GM10847 (cell line): Measurements from ENCODE around the gene NACC1.

Experiments
- POLR2A ChIP-seq: IDR thresholded peaks from 2 replicates; pipeline ENCODE4 v1.6.1; 2011; ENCODE audit not compliant: insufficient read length; ENCODE audit errors: extremely low read depth

The NACC1 gene

GRCh38 chr19:13082192-13083007, 35.7 kb upstream of the NACC1 start:
- no peak for TF ChIP-seq POLR2A

GRCh38 chr19:13083008-13083404, 35.1 kb upstream of the NACC1 start:
- no peak for TF ChIP-seq POLR2A

GRCh38 chr19:13083627-13084026, 34.4 kb upstream of the NACC1 start:
- TF ChIP-seq POLR2A = no peak

- TF ChIP-seq POLR2A = no peak
Measured at GRCh38 chr19:13085666-13086065, 32.4 kb upstream of the NACC1 start.

- TF ChIP-seq POLR2A = no peak
Measured at GRCh38 chr19:13086341-13086740, 31.7 kb upstream of the NACC1 start.

- no peak for TF ChIP-seq POLR2A
Measured at GRCh38 chr19:13087295-13087694, 30.8 kb upstream of the NACC1 start.

- no peak for TF ChIP-seq POLR2A
Measured at GRCh38 chr19:13087795-13088537, 30.1 kb upstream of the NACC1 start.

GRCh38 chr19:13089139-13089856, 28.8 kb upstream of the NACC1 start:
- TF ChIP-seq POLR2A = no peak

- no peak for TF ChIP-seq POLR2A
Measured at GRCh38 chr19:13089857-13090507, 28.1 kb upstream of the NACC1 start.

- TF ChIP-seq POLR2A = no peak
Measured at GRCh38 chr19:13090511-13091231, 27.4 kb upstream of the NACC1 start.

- TF ChIP-seq POLR2A = no peak
Measured at GRCh38 chr19:13091400-13092157, 26.5 kb upstream of the NACC1 start.

- TF ChIP-seq POLR2A = no peak
Measured at GRCh38 chr19:13092158-13092543, 25.9 kb upstream of the NACC1 start.

GRCh38 chr19:13092606-13093235, 25.3 kb upstream of the NACC1 start:
- no peak for TF ChIP-seq POLR2A
